Mesenchymal stem cell (in vitro differentiated cells and primary cell): ENCODE measurements around the gene ANKMY1.
A peak's percentile ranks its signal among the peaks of the same experiment; 100 is the strongest.

Source experiments
- DNase-seq: peaks from one replicate; pipeline ENCODE4 v3.0.0-alpha.2; 2013
- H2AFZ ChIP-seq: one replicate; pipeline ENCODE4 v1.6.1; 2013; ENCODE audit warnings: low read depth, mild to moderate bottlenecking, control low read depth, inconsistent platforms, low read length, moderate library complexity
- H2AK5ac ChIP-seq: 2 replicates; pipeline ENCODE4 v1.6.1; 2013; ENCODE audit warnings: low read length, moderate library complexity, mild to moderate bottlenecking, inconsistent platforms; ENCODE audit not compliant: severe bottlenecking
- H2BK120ac ChIP-seq: one replicate; pipeline ENCODE4 v1.6.1; 2013; ENCODE audit warnings: low read depth, mild to moderate bottlenecking, inconsistent platforms, low read length, moderate library complexity
- H2BK12ac ChIP-seq, 2 experiments: one replicate each; pipeline ENCODE4 v1.6.1; 2013; ENCODE audit warnings: inconsistent platforms in 2 of 2, low read length in 2 of 2, mild to moderate bottlenecking in 2 of 2, moderate library complexity in 2 of 2, control low read depth in 1 of 2
- H2BK15ac ChIP-seq: one replicate; pipeline ENCODE4 v1.6.1; 2013; ENCODE audit warnings: mild to moderate bottlenecking, low read depth, inconsistent platforms; ENCODE audit not compliant: poor library complexity, severe bottlenecking
- H2BK5ac ChIP-seq: 2 replicates; pipeline ENCODE4 v1.6.1; 2013; ENCODE audit warnings: low read depth, mild to moderate bottlenecking, low read length, control low read depth, inconsistent platforms; ENCODE audit not compliant: poor library complexity, severe bottlenecking
- H3K14ac ChIP-seq, 2 experiments: one replicate each; pipeline ENCODE4 v1.6.1; 2013; ENCODE audit warnings: inconsistent platforms in 2 of 2, low read length in 2 of 2, control low read depth in 1 of 2, mild to moderate bottlenecking in 1 of 2, moderate library complexity in 1 of 2
- H3K18ac ChIP-seq, 2 experiments: one replicate each; pipeline ENCODE4 v1.6.1; 2013; ENCODE audit warnings: inconsistent platforms in 2 of 2, low read length in 2 of 2, control low read depth in 1 of 2, low read depth in 1 of 2, mild to moderate bottlenecking in 1 of 2
- H3K23ac ChIP-seq, 2 experiments: one replicate each; pipeline ENCODE4 v1.6.1; 2013; ENCODE audit warnings: inconsistent platforms in 2 of 2, low read length in 2 of 2, mild to moderate bottlenecking in 2 of 2, moderate library complexity in 2 of 2, control low read depth in 1 of 2
- H3K27ac ChIP-seq: 2 replicates; pipeline ENCODE4 v1.5.1; 2013; ENCODE audit warnings: mild to moderate bottlenecking, moderate library complexity, low read length, control low read depth, inconsistent platforms; ENCODE audit not compliant: poor library complexity, severe bottlenecking
- H3K27me3 ChIP-seq, 2 experiments: 2 replicates each; pipeline versions ENCODE4 v1.6.1 to v1.7.0; 2013; ENCODE audit warnings: low read length in 2 of 2, mild to moderate bottlenecking in 2 of 2, moderate library complexity in 2 of 2, control low read depth in 1 of 2, inconsistent platforms in 1 of 2; ENCODE audit not compliant: control insufficient read depth in 1 of 2, insufficient read depth in 1 of 2
- H3K36me3 ChIP-seq, 2 experiments: 2 replicates each; pipeline versions ENCODE4 v1.6.1 to v1.7.0; 2013; ENCODE audit warnings: low read length in 2 of 2, control low read depth in 1 of 2, inconsistent platforms in 1 of 2, low read depth in 1 of 2, mild to moderate bottlenecking in 1 of 2; ENCODE audit not compliant: insufficient read depth in 2 of 2, control insufficient read depth in 1 of 2
- H3K4ac ChIP-seq, 2 experiments: one replicate each; pipeline ENCODE4 v1.6.1; 2013; ENCODE audit warnings: inconsistent platforms in 2 of 2, low read length in 2 of 2, mild to moderate bottlenecking in 2 of 2, moderate library complexity in 2 of 2, control low read depth in 1 of 2, low read depth in 1 of 2
- H3K4me1 ChIP-seq: 2 replicates; pipeline ENCODE4 v1.6.1; 2013; ENCODE audit warnings: low read depth, low read length, control low read depth; ENCODE audit not compliant: control insufficient read depth, insufficient read depth
- H3K4me2 ChIP-seq: 2 replicates; pipeline ENCODE4 v1.6.1; 2013; ENCODE audit warnings: low read length, mild to moderate bottlenecking, inconsistent platforms; ENCODE audit not compliant: poor library complexity, severe bottlenecking
- H3K4me3 ChIP-seq, 2 experiments: 2 replicates each; pipeline versions ENCODE4 v1.5.1 to v1.7.0; 2013; ENCODE audit warnings: low read length in 2 of 2, mild to moderate bottlenecking in 2 of 2, control low read depth in 1 of 2, low read depth in 1 of 2; ENCODE audit not compliant: insufficient read depth in 1 of 2
- H3K79me1 ChIP-seq: replicated peaks from 2 replicates; pipeline ENCODE4 v1.6.1; 2013; ENCODE audit warnings: mild to moderate bottlenecking, control low read depth, low read length, inconsistent platforms; ENCODE audit not compliant: poor library complexity, severe bottlenecking
- H3K9ac ChIP-seq: 2 replicates; pipeline ENCODE4 v1.7.0; 2013; ENCODE audit warnings: mild to moderate bottlenecking, low read length, moderate library complexity
- H3K9me3 ChIP-seq: 2 replicates; pipeline ENCODE4 v1.7.0; 2013; ENCODE audit warnings: mild to moderate bottlenecking, low read length; ENCODE audit not compliant: control insufficient read depth
- H4K8ac ChIP-seq: one replicate; pipeline ENCODE4 v1.6.1; 2013; ENCODE audit warnings: inconsistent platforms, mild to moderate bottlenecking, low read length, moderate library complexity
- H4K91ac ChIP-seq: one replicate; pipeline ENCODE4 v1.6.1; 2013; ENCODE audit warnings: mild to moderate bottlenecking, low read length, inconsistent platforms
- WGBS: methylation state at CpG from one replicate; pipeline ENCODE4 v1.1.7; 2013; ENCODE audit warnings: mixed read lengths; 5-methylcytosine and 5-hydroxymethylcytosine counted together

The ANKMY1 gene

GRCh38 chr2:240575101-240575965, 17.5 kb upstream of the ANKMY1 start:
- no peak overlapping the region for H2BK120ac ChIP-seq
- H3K9ac ChIP-seq: no peak overlapping the region
- no peak overlapping the region for H4K91ac ChIP-seq
- no peak overlapping the region for H2AFZ ChIP-seq
- no peak overlapping the region for H3K27ac ChIP-seq
- no peak overlapping the region for H2BK15ac ChIP-seq
- no peak overlapping the region for H2AK5ac ChIP-seq
- peaks cover 49 to 80% of the 10 kb centered on the region in 2 experiments for H3K36me3 ChIP-seq
- no peak overlapping the region for H3K14ac ChIP-seq
- DNase-seq: no peak
- no peak overlapping the region for H3K4me2 ChIP-seq
- H2BK5ac ChIP-seq: no peak overlapping the region
- no peak overlapping the region for H2BK12ac ChIP-seq
- H3K4me1 ChIP-seq: peaks cover 30% of the 10 kb centered on the region
- H3K18ac ChIP-seq: no peak overlapping the region
- no peaks in the 10 kb centered on the region for H3K27me3 ChIP-seq
- H3K4ac ChIP-seq: no peak overlapping the region
- 94% methylated on average over 23 of the region's 23 CpGs for WGBS
- no peak overlapping the region for H3K4me3 ChIP-seq
- peaks cover 61% of the 10 kb centered on the region for H3K79me1 ChIP-seq
- no peak overlapping the region for H3K23ac ChIP-seq
- H4K8ac ChIP-seq: no peak overlapping the region
- H3K9me3 ChIP-seq: no peaks in the 10 kb centered on the region

GRCh38 chr2:240574386-240575100, 16.8 kb upstream of the ANKMY1 start:
- no peak overlapping the region for H4K8ac ChIP-seq
- peak overlapping the region; percentile 34 for H4K91ac ChIP-seq
- no peak for DNase-seq
- no peak overlapping the region for H2BK5ac ChIP-seq
- H3K4me2 ChIP-seq: no peak overlapping the region
- H2BK12ac ChIP-seq: no peak overlapping the region
- H3K36me3 ChIP-seq: peaks cover 49 to 85% of the 10 kb centered on the region in 2 experiments
- H2BK15ac ChIP-seq: no peak overlapping the region
- no peak overlapping the region for H3K27ac ChIP-seq
- H3K23ac ChIP-seq: no peak overlapping the region
- H3K9ac ChIP-seq: no peak overlapping the region
- no peak overlapping the region for H2BK120ac ChIP-seq
- H3K27me3 ChIP-seq: no peaks in the 10 kb centered on the region
- WGBS: 89% methylated on average over 21 of the region's 21 CpGs
- H3K18ac ChIP-seq: no peak overlapping the region
- no peak overlapping the region for H3K14ac ChIP-seq
- no peak overlapping the region for H2AK5ac ChIP-seq
- no peak overlapping the region for H3K4me3 ChIP-seq
- no peak overlapping the region for H2AFZ ChIP-seq
- H3K4ac ChIP-seq: no peak overlapping the region
- H3K79me1 ChIP-seq: peaks cover 69% of the 10 kb centered on the region
- no peaks in the 10 kb centered on the region for H3K9me3 ChIP-seq
- peaks cover 30% of the 10 kb centered on the region for H3K4me1 ChIP-seq

GRCh38 chr2:240573516-240574385, 16.0 kb upstream of the ANKMY1 start:
- Histone ChIP-seq H2BK15ac (no peak overlapping the region), H3K36me3 (peaks cover 45 to 80% of the 10 kb centered on the region in 2 experiments), H3K27me3 (no peaks in the 10 kb centered on the region), H3K4me3 (no peak overlapping the region), H2BK5ac (no peak overlapping the region), H2BK12ac (no peak overlapping the region), H3K14ac (no peak overlapping the region), H3K27ac (no peak overlapping the region), H3K4me2 (no peak overlapping the region), H2BK120ac (no peak overlapping the region), H3K18ac (no peak overlapping the region), H2AK5ac (no peak overlapping the region), H3K9ac (no peak overlapping the region), H3K9me3 (no peaks in the 10 kb centered on the region), H3K4ac (no peak overlapping the region), H2AFZ (no peak overlapping the region), H3K23ac (no peak overlapping the region), H4K91ac (no peak overlapping the region), H4K8ac (no peak overlapping the region), H3K79me1 (peaks cover 69% of the 10 kb centered on the region), H3K4me1 (peaks cover 31% of the 10 kb centered on the region)
- WGBS: 96% methylated on average over 35 of the region's 37 CpGs
- no peak for DNase-seq
